Tibial nerve (tissue), 4 donors: ENCODE measurements around the gene TMEM63A. TPM values are rescaled to one million over a fixed set of nuclear protein-coding genes. Genes with fewer than 3 reads are reported as not detected.

ENCODE experiments used
- DNase-seq, 2 donors: peaks; one replicate each; pipeline ENCODE4 v3.0.0-alpha.2; 2019; ENCODE audit warnings: low spot score in 2 of 2
- H3K27ac ChIP-seq, 4 donors: fragments of 200-600 bp; sonication (generic) in 3 of 4; one replicate each; pipeline ENCODE4 v1.5.1; 2017 to 2019; ENCODE audit warnings: mild to moderate bottlenecking in 1 of 4
- H3K27me3 ChIP-seq, 2 donors: fragments of 200-600 bp; sonication (generic) in 1 of 2; one replicate each; pipeline versions ENCODE4 v1.5.1 to v1.6.0; 2017 to 2019
- H3K36me3 ChIP-seq, 3 donors: fragments of 200-600 bp; sonication (generic); one replicate each; pipeline ENCODE4 v1.5.1; 2018 to 2019
- H3K4me1 ChIP-seq, 4 donors: fragments of 200-600 bp; sonication (generic) in 3 of 4; one replicate each; pipeline ENCODE4 v1.5.1; 2017 to 2019
- H3K4me3 ChIP-seq, 4 donors: fragments of 200-600 bp; sonication (generic) in 3 of 4; one replicate each; pipeline ENCODE4 v1.5.1; 2017 to 2019; ENCODE audit warnings: mild to moderate bottlenecking in 1 of 4, moderate library complexity in 1 of 4
- H3K9me3 ChIP-seq, 4 donors: fragments of 200-600 bp; sonication (generic) in 3 of 4; one replicate each; pipeline ENCODE4 v1.5.1; 2017 to 2019
- EP300 ChIP-seq, 2 donors: sonication (generic); formaldehyde crosslinking; IDR thresholded peaks; one replicate each; pipeline ENCODE4 v1.6.1; 2017; ENCODE audit warnings: antibody characterized with exemption in 2 of 2, mild to moderate bottlenecking in 1 of 2
- POLR2A ChIP-seq, 2 donors: fragments of 450-650 bp; IDR thresholded peaks; one replicate each; pipeline ENCODE4 v1.6.1; 2017; ENCODE audit warnings: antibody characterized with exemption in 2 of 2, mild to moderate bottlenecking in 2 of 2, moderate library complexity in 2 of 2
- WGBS, 2 donors: methylation state at CpG; one replicate each; pipeline ENCODE4 v1.1.5; 2018; 5-methylcytosine and 5-hydroxymethylcytosine counted together
- total RNA-seq, 4 donors: library from RNA; depleted of rRNA; stranded (reverse); fragments of >200 nt; gene quantifications; one replicate each; pipeline ENCODE4 v1.1.0, GENCODE V29; 2016
- TF ChIP-seq, protein P1 (sequence below), 5 experiments: fragments of 200-600 bp in 3 of 5; fragments of 450-650 bp in 2 of 5; sonication (generic) in 3 of 5; IDR thresholded peaks; one replicate each; pipeline ENCODE4 v1.5.1; 2016 to 2019; ENCODE audit warnings: antibody characterized with exemption in 5 of 5, mild to moderate bottlenecking in 3 of 5, moderate library complexity in 2 of 5

The TMEM63A gene
- total RNA-seq, 4 donors from 2014 or later = 63.2 to 91.5 (median 66.7) TPM

DNA sequence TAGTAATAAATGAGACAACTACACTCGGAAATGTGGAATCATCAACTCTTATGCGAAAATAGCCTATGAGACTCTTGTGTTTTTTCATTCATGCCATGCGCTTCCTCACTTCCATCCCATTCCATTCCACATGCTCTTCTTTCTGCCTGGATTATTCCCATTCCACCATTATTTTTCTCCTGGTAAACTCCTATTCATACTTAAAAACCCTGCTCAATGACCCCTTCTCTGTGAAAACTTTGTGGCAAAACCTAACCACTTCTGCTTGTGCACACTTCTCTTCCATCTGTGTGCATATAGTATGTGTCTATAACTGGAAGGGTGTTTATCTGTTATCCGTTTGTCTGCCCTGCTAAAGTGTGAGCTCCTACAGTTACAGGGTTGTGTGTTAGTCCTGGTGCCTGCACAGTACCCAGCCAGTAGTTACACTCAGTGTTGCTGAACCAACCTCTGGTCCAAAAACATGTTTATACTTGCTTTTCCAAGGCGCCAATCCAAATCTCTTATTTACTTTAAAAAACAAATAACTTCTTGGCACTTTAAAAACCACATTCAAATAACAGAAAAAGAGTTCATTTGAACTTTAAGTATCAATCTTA is 61.6 kb downstream of the TMEM63A start:
- WGBS, 2 donors = 85 to 86% methylated on average over 5 of the region's 5 CpGs
- peaks cover 0 to 77% (median 46%) of the 10 kb centered on the region in 4 donors for H3K4me1 ChIP-seq
- no peaks in the 10 kb centered on the region for H3K9me3 ChIP-seq
- no peak overlapping the region for H3K4me3 ChIP-seq
- TF ChIP-seq EP300 (IDR thresholded peaks at IDR 0.05) (no peak), POLR2A (IDR thresholded peaks at IDR 0.05) (no peak)
- TF ChIP-seq, protein P1, sequence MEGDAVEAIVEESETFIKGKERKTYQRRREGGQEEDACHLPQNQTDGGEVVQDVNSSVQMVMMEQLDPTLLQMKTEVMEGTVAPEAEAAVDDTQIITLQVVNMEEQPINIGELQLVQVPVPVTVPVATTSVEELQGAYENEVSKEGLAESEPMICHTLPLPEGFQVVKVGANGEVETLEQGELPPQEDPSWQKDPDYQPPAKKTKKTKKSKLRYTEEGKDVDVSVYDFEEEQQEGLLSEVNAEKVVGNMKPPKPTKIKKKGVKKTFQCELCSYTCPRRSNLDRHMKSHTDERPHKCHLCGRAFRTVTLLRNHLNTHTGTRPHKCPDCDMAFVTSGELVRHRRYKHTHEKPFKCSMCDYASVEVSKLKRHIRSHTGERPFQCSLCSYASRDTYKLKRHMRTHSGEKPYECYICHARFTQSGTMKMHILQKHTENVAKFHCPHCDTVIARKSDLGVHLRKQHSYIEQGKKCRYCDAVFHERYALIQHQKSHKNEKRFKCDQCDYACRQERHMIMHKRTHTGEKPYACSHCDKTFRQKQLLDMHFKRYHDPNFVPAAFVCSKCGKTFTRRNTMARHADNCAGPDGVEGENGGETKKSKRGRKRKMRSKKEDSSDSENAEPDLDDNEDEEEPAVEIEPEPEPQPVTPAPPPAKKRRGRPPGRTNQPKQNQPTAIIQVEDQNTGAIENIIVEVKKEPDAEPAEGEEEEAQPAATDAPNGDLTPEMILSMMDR (IDR thresholded peaks at IDR 0.05) = no peak
- no peak overlapping the region for H3K27ac ChIP-seq
- no peaks in the 10 kb centered on the region for H3K27me3 ChIP-seq
- H3K36me3 ChIP-seq = peaks cover 0 to 10% (median 0%) of the 10 kb centered on the region in 3 donors
- DNase-seq = no peak

DNA sequence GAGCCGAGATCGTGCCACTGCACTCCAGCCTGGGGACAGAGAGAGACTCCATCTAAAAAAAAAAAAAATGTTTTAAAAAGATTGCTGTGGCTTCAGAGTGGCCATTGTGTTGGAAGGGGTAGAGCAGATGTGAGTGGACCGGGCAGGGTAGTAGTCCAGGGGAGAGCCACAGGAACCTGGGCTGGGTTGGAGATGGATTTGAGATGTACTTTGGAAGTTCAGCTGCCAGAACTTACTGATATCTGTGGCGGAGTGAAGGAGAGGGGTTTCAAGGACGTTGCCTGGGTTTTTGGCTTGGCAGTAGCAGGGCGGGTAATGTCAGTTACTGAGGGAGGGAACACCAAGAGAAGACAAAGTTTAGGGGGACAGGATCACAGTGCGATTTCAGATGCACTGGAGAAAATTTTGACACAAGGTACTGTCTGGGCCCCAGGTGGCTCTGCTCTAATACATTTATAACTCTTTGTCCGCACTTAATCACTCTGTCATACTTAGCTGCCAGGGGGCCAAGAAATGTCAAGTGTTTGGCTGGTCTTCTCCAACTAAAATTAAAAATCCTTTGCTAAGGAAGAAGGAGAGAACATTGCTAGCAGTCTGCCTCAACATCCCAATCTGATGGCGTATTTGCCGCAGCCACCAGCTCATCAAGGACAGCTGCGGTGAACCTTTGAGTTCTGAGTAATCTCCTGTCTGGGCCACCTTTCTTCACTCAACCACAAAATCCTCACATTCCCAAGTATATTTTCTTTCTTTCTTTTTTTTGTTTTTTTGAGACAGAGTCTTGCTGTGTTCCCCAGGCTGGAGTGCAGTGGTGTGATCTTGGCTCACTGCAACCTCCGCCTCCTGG is 62.6 kb downstream of the TMEM63A start:
- H3K4me1 ChIP-seq = peaks cover 0 to 75% (median 47%) of the 10 kb centered on the region in 4 donors
- no peaks in the 10 kb centered on the region for H3K27me3 ChIP-seq
- peak overlapping the region in 3 of 4 donors; percentile 22 to 64 (median 49) for H3K27ac ChIP-seq
- no peak for TF ChIP-seq POLR2A (IDR thresholded peaks at IDR 0.05)
- TF ChIP-seq EP300 (IDR thresholded peaks at IDR 0.05) = no peak
- TF ChIP-seq, protein P1 (IDR thresholded peaks at IDR 0.05) = no peak
- no peak overlapping the region for H3K4me3 ChIP-seq
- H3K36me3 ChIP-seq = peaks cover 0 to 10% (median 0%) of the 10 kb centered on the region in 3 donors
- WGBS, 2 donors = 85 to 89% methylated on average over 12 of the region's 12 CpGs
- DNase-seq = no peak
- H3K9me3 ChIP-seq = no peaks in the 10 kb centered on the region

DNA sequence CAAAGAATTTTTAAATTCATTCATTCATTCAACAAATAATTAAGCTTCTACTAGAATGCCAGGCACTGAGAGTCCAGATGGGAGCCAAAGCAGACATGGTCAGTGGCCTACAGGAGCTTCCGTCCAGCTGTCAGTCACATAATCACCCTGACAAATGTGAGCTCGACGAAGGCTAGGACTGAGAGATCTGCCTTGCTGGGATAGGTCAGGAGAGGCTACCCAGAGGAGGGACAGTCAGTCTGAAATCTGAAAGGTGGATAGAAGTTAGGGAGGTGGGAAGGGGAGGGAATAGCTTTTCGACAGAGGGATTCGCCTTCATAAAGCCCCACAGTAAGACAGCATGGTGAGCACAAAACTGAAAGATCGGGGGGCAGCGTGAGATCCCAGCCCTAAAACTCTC is 64.0 kb downstream of the TMEM63A start:
- no peak for DNase-seq

DNA sequence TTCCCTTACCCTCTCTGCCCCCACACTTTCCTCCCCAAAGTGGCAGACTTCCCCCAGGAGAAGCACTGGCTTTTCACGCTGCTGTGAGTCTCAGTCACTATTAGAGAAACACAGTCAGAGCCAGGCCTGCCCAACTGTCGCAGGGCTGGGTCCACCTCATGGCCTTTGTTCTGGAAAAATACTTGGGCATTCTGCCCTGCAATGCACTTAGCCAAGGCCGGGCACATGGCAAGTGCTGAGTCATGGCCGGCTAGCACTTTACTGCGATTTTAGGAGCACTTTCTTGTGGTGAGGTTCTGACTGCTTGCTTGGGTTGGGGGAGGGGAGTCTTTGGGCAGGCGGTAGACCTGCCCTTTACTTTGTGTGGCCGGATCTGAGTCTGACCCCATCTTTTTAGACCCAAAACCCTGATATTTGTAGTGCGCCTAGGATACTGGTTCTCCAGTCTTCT is 64.5 kb downstream of the TMEM63A start:
- Histone ChIP-seq H3K4me3 (no peak overlapping the region), H3K9me3 (no peaks in the 10 kb centered on the region), H3K27me3 (no peaks in the 10 kb centered on the region), H3K4me1 (peaks cover 0 to 75% (median 53%) of the 10 kb centered on the region in 4 donors), H3K36me3 (peaks cover 0 to 7% (median 0%) of the 10 kb centered on the region in 3 donors), H3K27ac (peak overlapping the region; percentile 14 to 95 (median 83))
- WGBS, 2 donors = 24 to 37% methylated on average over 7 to 8 of the region's 8 CpGs
- DNase-seq = peak; percentile 70 to 72
- TF ChIP-seq EP300 (IDR thresholded peaks at IDR 0.05) = peak; percentile 38 to 82
- peak in 1 of 2 donors; percentile 18 for TF ChIP-seq POLR2A (IDR thresholded peaks at IDR 0.05)
- TF ChIP-seq, protein P1 (IDR thresholded peaks at IDR 0.05) = no peak

More for the DNA sequence above, 64.0 kb downstream of the TMEM63A start:
- H3K4me3 ChIP-seq = no peak overlapping the region
- TF ChIP-seq EP300 (IDR thresholded peaks at IDR 0.05) (no peak), POLR2A (IDR thresholded peaks at IDR 0.05) (no peak)
- TF ChIP-seq, protein P1 (IDR thresholded peaks at IDR 0.05) = no peak
- 88 to 95% methylated on average over 7 of the region's 7 CpGs for WGBS, 2 donors
- peak overlapping the region; percentile 14 to 95 (median 83) for H3K27ac ChIP-seq
- no peaks in the 10 kb centered on the region for H3K27me3 ChIP-seq
- H3K9me3 ChIP-seq = no peaks in the 10 kb centered on the region
- peaks cover 0 to 10% (median 0%) of the 10 kb centered on the region in 3 donors for H3K36me3 ChIP-seq
- peaks cover 0 to 75% (median 50%) of the 10 kb centered on the region in 4 donors for H3K4me1 ChIP-seq
